ENCODE results near the gene SRR. TPM values are rescaled to one million over a fixed set of nuclear protein-coding genes. Genes with fewer than 3 reads are reported as not detected.

Gene SRR
- total RNA-seq, 4 donors from 2014 or later, result 5.6 to 29.2 (median 13.4) TPM

DNA sequence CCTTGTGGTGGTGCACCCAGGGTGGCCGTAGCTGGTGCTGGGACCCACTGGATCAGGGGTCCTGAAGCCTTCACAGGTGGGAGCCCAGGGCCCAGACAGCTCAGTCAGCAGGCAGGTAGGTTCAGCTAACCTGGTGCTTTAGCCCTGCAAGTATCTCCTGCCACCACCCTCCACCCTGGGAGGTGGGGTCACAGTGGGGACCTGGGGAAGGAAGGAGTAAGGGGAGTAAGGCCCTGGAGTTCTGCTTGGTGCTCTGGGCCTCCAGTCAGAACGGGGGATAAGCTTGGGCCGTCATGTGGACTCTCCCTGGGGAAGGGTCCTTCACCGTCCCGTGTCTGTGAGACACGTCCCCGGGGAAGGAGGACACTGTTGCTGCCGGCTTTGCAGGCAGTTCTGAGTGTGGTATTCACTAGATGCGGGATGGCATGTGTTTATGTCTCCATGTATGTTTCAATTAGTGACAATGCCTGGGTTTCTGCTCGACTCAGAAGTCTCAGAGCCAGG is 54.2 kb downstream of the SRR start:
- H3K4me3 ChIP-seq, result no peak overlapping the region
- DNase-seq, result no peak
- intact Hi-C loops (cut with DNase I; ENCODE audit: low total_unique reads), result no loop called here
- H3K9me3 ChIP-seq, result no peaks in the 10 kb centered on the region
- no peaks in the 10 kb centered on the region for H3K36me3 ChIP-seq
- H3K27ac ChIP-seq, result no peak overlapping the region
- H3K4me1 ChIP-seq, result no peaks in the 10 kb centered on the region
- TF ChIP-seq CTCF (IDR thresholded peaks at IDR 0.05) (no peak), POLR2A (IDR thresholded peaks at IDR 0.05) (no peak)
- no peaks in the 10 kb centered on the region for H3K27me3 ChIP-seq

GRCh38 chr17:2361010-2361760 is 57.4 kb downstream of the SRR start:
- Histone ChIP-seq H3K4me1 (no peaks in the 10 kb centered on the region), H3K27me3 (no peaks in the 10 kb centered on the region), H3K9me3 (no peaks in the 10 kb centered on the region), H3K4me3 (no peak overlapping the region), H3K27ac (no peak overlapping the region), H3K36me3 (no peaks in the 10 kb centered on the region)
- DNase-seq, result no peak
- intact Hi-C loops (cut with DNase I; ENCODE audit: low total_unique reads), result no loop called here
- TF ChIP-seq CTCF (IDR thresholded peaks at IDR 0.05), result no peak
- no peak for TF ChIP-seq POLR2A (IDR thresholded peaks at IDR 0.05)

GRCh38 chr17:2362016-2362415 is 58.3 kb downstream of the SRR start:
- no peaks in the 10 kb centered on the region for H3K27me3 ChIP-seq
- H3K4me1 ChIP-seq, result no peaks in the 10 kb centered on the region
- no peak for DNase-seq
- TF ChIP-seq CTCF (IDR thresholded peaks at IDR 0.05), result no peak
- TF ChIP-seq POLR2A (IDR thresholded peaks at IDR 0.05), result no peak
- intact Hi-C loops (cut with DNase I; ENCODE audit: low total_unique reads), result no loop called here
- no peak overlapping the region for H3K27ac ChIP-seq
- no peaks in the 10 kb centered on the region for H3K9me3 ChIP-seq
- no peak overlapping the region for H3K4me3 ChIP-seq
- H3K36me3 ChIP-seq, result no peaks in the 10 kb centered on the region

DNA sequence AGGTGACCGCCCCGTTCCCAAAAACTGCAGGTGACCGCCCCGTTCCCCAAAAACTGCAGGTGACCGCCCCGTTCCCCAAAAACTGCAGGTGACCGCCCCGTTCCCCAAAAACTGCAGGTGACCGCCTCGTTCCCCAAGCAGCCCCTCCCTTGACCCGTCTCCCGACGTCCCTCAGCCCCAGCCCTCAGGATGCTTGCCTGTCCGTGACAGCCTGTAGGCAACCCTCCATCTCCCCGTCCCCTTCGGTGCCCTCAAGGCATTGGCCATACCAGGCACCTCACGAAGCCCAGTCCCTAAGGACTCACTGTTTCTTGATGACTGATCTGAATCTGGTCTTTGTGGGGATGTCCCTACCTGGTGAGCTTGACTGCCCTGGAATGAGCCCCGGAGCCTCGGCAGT is 58.7 kb downstream of the SRR start:
- intact Hi-C loops (cut with DNase I; ENCODE audit: low total_unique reads), result no loop called here
- no peak for TF ChIP-seq CTCF (IDR thresholded peaks at IDR 0.05)
- no peak for TF ChIP-seq POLR2A (IDR thresholded peaks at IDR 0.05)
- Histone ChIP-seq H3K4me1 (no peaks in the 10 kb centered on the region), H3K36me3 (no peaks in the 10 kb centered on the region), H3K9me3 (no peaks in the 10 kb centered on the region), H3K27ac (no peak overlapping the region), H3K27me3 (no peaks in the 10 kb centered on the region), H3K4me3 (no peak overlapping the region)
- DNase-seq, result no peak

GRCh38 chr17:2362881-2363280 is 59.1 kb downstream of the SRR start:
- Histone ChIP-seq H3K9me3 (no peaks in the 10 kb centered on the region), H3K27ac (no peak overlapping the region), H3K4me1 (no peaks in the 10 kb centered on the region), H3K27me3 (no peaks in the 10 kb centered on the region), H3K4me3 (no peak overlapping the region), H3K36me3 (no peaks in the 10 kb centered on the region)
- intact Hi-C loops (cut with DNase I; ENCODE audit: low total_unique reads), result no loop called here
- no peak for DNase-seq
- TF ChIP-seq CTCF (IDR thresholded peaks at IDR 0.05) (no peak), POLR2A (IDR thresholded peaks at IDR 0.05) (no peak)
